GM20000 (cell line): ENCODE results near the gene HHIPL1.

Experiments used
- DNase-seq: peaks from one replicate; pipeline ENCODE4 v3.0.0; 2012; ENCODE audit warnings: low spot score
- TF ChIP-seq, protein P1 (sequence below): IDR thresholded peaks from 2 replicates; pipeline ENCODE4 v1.5.1; 2012; ENCODE audit warnings: mild to moderate bottlenecking, control low read depth; ENCODE audit errors: extremely low read depth, missing control alignments

HHIPL1 gene

DNA sequence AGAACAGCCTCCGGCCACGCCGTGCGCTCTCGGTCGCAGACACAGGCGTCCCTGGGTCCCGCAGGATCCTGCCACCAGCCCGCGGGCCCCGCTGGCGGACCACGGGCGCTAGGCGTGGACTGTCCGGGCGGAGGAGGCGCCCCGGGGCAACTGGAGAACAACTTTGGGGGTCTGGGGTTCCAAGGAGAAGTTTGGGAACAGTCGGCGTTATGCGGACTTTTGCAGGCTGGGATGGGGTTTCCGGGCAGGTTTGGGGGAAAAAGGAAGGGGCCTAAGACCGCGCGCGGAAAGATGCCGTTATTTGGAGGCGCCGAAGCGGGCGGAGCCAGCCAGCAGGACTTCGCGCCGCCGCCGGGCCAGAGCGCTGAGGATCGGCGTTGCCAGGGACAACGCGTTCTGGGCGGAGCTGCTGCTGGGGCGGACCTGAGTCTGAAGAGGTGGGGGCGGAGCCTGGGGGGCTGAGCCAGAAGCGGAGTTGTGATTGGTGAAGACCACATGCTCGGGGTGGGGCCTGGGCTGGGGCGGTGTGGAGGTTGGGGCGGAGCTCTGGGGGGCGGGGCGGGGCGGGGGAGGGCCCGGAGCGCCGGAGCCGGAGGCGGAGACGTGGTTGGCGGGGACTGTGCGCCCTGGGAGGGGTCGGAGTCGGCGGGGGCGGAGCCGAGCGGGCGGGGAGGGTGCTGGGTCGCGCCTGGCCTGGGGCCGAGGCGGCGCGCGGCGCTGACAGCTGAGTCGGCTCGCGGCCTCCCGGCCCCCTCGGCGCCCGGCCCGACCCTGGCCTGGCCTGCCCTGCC lies 38.9 kb downstream of the HHIPL1 start, which contains the start of gene CYP46A1:
TSS of gene CYP46A1 (plus strand) at position 680 of the 791 bp plus-strand sequence. CDS start 120 bp downstream, outside the sequence.
- peak; percentile 100 for DNase-seq
- TF ChIP-seq, protein P1, sequence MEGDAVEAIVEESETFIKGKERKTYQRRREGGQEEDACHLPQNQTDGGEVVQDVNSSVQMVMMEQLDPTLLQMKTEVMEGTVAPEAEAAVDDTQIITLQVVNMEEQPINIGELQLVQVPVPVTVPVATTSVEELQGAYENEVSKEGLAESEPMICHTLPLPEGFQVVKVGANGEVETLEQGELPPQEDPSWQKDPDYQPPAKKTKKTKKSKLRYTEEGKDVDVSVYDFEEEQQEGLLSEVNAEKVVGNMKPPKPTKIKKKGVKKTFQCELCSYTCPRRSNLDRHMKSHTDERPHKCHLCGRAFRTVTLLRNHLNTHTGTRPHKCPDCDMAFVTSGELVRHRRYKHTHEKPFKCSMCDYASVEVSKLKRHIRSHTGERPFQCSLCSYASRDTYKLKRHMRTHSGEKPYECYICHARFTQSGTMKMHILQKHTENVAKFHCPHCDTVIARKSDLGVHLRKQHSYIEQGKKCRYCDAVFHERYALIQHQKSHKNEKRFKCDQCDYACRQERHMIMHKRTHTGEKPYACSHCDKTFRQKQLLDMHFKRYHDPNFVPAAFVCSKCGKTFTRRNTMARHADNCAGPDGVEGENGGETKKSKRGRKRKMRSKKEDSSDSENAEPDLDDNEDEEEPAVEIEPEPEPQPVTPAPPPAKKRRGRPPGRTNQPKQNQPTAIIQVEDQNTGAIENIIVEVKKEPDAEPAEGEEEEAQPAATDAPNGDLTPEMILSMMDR = no peak

DNA sequence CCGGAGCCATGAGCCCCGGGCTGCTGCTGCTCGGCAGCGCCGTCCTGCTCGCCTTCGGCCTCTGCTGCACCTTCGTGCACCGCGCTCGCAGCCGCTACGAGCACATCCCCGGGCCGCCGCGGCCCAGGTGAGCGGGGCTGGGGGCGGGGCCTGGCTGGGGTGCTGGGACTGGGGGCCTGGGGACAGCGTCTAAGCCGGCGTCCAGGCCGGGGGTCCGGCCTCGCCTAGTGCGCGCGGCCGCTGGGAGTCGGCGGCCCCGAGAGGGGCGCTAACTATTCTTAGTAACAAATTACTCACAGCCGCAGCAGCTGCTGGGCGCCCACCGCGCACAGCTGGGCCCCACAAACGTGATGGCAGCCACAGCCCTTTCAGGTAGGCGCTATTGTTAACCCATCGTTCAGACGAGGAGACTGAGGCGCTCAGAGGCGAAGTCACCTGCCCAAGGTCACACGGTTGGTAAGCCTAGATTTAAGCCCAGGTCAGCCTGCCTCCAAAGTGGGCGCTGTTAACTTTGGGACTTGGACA lies 39.5 kb downstream of the HHIPL1 start:
- no peak for DNase-seq
- TF ChIP-seq, protein P1 = no peak

DNA sequence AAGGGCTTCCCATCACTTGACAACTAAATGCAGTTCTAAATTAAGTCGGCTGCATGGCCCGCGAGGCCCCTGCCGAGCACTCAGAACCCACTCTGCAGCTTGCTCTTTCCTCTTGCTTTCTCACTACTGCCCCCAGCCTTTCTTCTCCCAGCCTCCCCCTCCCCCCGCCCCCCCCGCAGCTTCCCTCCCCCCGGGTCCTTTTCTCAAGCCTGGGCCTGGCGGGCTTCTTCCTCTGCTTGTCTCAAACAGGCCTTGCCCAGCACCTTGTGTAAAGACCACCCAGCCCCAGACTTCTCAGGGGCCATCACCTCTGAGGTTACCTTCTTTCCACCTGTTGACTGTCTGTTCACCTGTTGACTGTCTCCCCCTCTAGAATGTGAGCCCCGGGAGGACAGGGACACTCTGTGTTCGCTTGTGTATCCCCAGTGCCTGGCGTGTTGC lies 40.2 kb downstream of the HHIPL1 start:
- DNase-seq = no peak
- TF ChIP-seq, protein P1 = no peak

DNA sequence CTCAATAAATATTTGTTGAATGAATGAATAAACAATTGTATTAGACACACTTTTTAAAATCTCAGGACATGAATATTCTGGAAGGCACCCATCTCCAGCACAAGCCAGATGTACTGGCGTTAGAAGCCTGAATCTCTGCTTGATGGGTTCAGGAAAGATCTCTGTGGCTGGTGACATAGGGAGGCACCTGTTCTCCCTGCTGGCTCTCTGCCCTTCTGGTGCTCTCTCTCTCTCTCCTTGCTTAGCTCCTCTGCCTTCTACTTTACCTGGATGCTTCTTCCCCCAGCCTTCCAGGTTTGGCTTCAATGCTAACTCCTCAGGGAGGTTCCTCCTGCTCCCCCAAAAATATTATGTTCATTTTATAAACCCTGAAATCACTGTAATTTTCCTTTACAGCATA lies 40.7 kb downstream of the HHIPL1 start:
- TF ChIP-seq, protein P1 = no peak
- no peak for DNase-seq

DNA sequence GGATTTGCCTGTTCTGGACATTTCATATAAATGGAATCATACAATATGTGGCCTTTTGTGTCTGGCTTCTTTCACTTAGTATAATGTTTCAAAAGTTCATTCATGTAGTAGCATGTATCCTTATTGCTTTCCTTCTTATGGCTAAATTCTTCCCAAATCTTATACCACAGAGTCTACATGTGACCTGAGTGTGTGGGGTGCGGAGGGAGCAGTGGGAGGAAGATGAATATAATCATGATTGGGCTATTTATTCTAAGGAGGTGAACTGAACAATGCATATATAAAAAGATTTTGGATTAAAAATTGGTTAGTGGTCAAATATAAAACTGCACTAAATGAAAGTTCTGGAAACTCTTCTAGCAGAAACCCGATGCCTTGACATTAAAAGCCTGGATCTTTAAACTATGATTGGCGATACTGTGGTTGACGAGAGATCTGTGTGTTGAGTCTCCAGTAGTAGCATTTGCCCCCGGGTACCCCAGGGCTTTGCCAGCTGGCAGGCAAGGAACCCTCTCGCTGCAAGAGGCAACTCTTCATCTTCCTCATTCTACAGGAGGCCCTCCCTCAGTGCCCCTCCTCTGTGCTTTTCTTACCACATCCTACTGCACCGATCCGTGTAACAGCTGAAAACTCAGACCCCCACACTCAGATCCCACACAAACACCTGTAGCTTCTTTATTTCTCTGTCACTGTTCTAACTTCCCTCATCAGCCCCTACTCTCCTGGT lies 41.8 kb downstream of the HHIPL1 start:
- DNase-seq = no peak
- TF ChIP-seq, protein P1 = no peak

DNA sequence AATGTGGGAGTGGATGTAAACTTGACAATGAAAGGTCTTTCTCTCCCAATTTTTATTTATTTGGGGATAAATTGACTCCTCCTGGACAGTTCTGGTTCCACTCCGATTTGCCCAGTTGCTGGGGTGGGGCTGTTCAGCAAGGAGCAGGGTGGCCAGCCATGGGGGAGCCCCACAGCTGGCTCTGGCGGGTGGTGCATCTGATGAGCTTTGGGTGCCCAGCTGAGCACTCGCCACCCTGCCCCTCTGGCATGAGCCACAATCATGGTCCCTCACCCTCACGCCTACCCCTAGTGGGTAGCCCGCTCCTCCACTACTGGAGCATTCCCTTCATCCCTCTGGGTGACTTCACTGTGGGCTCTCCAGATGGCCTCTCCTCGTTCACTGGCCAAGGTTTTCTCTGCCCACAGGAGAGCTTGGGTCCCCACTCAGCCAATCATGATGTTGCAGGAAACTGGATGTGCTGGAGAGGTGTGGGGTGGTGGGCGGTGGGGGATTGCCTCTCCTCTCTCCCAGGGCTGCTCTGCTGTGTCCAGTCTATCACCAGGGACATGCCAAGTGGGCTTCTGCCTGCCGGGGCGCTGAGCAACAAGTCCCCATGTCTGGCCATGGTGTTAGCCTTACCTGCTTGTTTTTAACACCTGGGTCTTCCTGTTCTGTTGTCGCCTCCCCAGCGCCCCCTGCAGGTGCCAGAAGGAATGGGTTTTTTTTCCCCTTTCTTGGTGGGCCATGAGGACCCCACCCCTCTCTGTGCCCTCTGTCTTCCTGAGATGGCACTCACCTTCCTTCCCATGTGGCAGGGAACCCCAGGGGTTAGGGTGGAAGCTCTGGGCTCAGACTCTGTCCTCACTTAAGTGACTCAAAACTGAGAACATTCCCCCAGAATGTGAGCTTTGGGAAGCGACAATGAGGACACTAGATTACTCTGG lies 42.6 kb downstream of the HHIPL1 start:
- no peak for DNase-seq
- TF ChIP-seq, protein P1 = peak; percentile 79
